HEK293 (cell line): ENCODE measurements around the gene DNM1L.
A peak's percentile ranks its signal among the peaks of the same experiment; 100 is the strongest.

Experiments used
- CTCF ChIA-PET: fragments of 350-600 bp; formaldehyde crosslinking; extraction: SDS; loops from one replicate; lab custom pipeline; 2021; ENCODE audit warnings: antibody characterized with exemption; lab: Yijun Ruan, JAX
- POLR2A ChIA-PET: fragments of 300-600 bp; formaldehyde crosslinking; extraction: SDS; loops from one replicate; lab custom pipeline; 2020; ENCODE audit warnings: antibody characterized with exemption, inconsistent platforms; lab: Yijun Ruan, JAX
- H3K27ac ChIP-seq: fragments of 200-500 bp; sonication (Bioruptor generic); 2 replicates; pipeline ENCODE4 v1.5.1; 2014; ENCODE audit warnings: low read depth, low read length, control low read depth, inconsistent platforms; ENCODE audit errors: extremely low read depth
- H3K36me3 ChIP-seq, 2 experiments: fragments of 200-500 bp in 1 of 2; sonication (Bioruptor generic) in 1 of 2; 1 replicate in 1 of 2; 2 replicates in 1 of 2; pipeline ENCODE4 v1.5.1; 2014 to 2017; ENCODE audit warnings: inconsistent platforms in 2 of 2, low read length in 2 of 2; ENCODE audit not compliant: control insufficient read depth in 2 of 2, insufficient read depth in 1 of 2
- H3K4me1 ChIP-seq: fragments of 200-500 bp; sonication (Bioruptor generic); 2 replicates; pipeline ENCODE4 v1.5.1; 2014; ENCODE audit warnings: mild to moderate bottlenecking, low read length, inconsistent platforms; ENCODE audit not compliant: control insufficient read depth, insufficient read depth
- H3K4me3 ChIP-seq: 2 replicates; pipeline ENCODE4 v1.5.1; 2011; ENCODE audit warnings: low read depth, mild to moderate bottlenecking, control low read depth, low read length, moderate library complexity
- H3K9me3 ChIP-seq: fragments of 200-500 bp; sonication (Bioruptor generic); 2 replicates; pipeline ENCODE4 v1.5.1; 2014; ENCODE audit warnings: low read depth, low read length, inconsistent platforms; ENCODE audit not compliant: control insufficient read depth, insufficient read depth
- PBX3 ChIP-seq: sonication (generic); formaldehyde crosslinking; IDR thresholded peaks from 2 replicates; pipeline ENCODE4 v1.8.1; 2022; ENCODE audit warnings: mild to moderate bottlenecking, moderate library complexity, missing genetic modification reagents
- ZBTB1 ChIP-seq: fragments of 450-650 bp; formaldehyde crosslinking; IDR thresholded peaks from 2 replicates; pipeline ENCODE4 v1.5.1; 2016; ENCODE audit warnings: missing biosample characterization, missing genetic modification characterization
- ZFHX2 ChIP-seq: fragments of 450-650 bp; formaldehyde crosslinking; conservative IDR thresholded peaks from 2 replicates; pipeline ENCODE4 v1.5.1; 2016; ENCODE audit warnings: missing biosample characterization, missing genetic modification characterization
- ZNF133 ChIP-seq: fragments of 450-650 bp; formaldehyde crosslinking; IDR thresholded peaks from 2 replicates; pipeline ENCODE4 v1.5.1; 2016; ENCODE audit warnings: missing biosample characterization, missing genetic modification characterization
- ZNF155 ChIP-seq: fragments of 450-650 bp; formaldehyde crosslinking; IDR thresholded peaks from 2 replicates; pipeline ENCODE4 v1.5.1; 2016; ENCODE audit warnings: missing biosample characterization, missing genetic modification characterization
- ZNF548 ChIP-seq: fragments of 450-650 bp; formaldehyde crosslinking; IDR thresholded peaks from 2 replicates; pipeline ENCODE4 v1.5.1; 2016; ENCODE audit warnings: missing biosample characterization, missing genetic modification characterization
- ZNF701 ChIP-seq: fragments of 450-650 bp; formaldehyde crosslinking; IDR thresholded peaks from 2 replicates; pipeline ENCODE4 v1.5.1; 2016; ENCODE audit warnings: missing biosample characterization, missing genetic modification characterization
- ZSCAN23 ChIP-seq: fragments of 450-650 bp; formaldehyde crosslinking; IDR thresholded peaks from 2 replicates; pipeline ENCODE4 v1.5.1; 2016; ENCODE audit warnings: missing biosample characterization, missing genetic modification characterization
- ZSCAN5A ChIP-seq: fragments of 450-650 bp; formaldehyde crosslinking; IDR thresholded peaks from 2 replicates; pipeline ENCODE4 v1.5.1; 2016; ENCODE audit warnings: missing biosample characterization, missing genetic modification characterization
- TF ChIP-seq, protein P1 (sequence below): fragments of 450-650 bp; formaldehyde crosslinking; IDR thresholded peaks from 2 replicates; pipeline ENCODE4 v1.5.1; 2016; ENCODE audit warnings: missing biosample characterization, missing genetic modification characterization
- TF ChIP-seq, protein P2 (sequence below): fragments of 450-650 bp; formaldehyde crosslinking; IDR thresholded peaks from 2 replicates; pipeline ENCODE4 v1.5.1; 2017; ENCODE audit warnings: missing biosample characterization, missing genetic modification characterization

Gene DNM1L

DNA sequence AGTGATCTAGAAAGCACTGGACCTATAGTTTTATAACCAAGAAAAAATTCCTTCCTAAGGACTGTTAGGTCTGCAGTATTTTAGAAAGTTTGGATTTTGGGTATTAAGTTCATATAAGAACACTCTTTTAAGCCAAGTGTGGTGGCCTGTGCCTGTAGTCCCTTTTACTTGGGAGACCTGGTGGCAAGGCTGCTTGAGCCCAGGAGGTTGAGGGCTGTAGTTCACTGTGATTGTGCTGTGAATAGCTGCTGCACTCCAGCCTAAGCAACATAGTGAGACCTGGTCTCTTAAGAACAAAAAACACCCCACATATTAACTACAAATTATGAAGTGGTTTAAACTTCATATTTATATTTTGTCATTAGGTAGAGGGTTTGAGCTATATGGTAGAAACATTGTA, 9.7 kb downstream of the DNM1L start (continued):
- TF ChIP-seq, protein P1, sequence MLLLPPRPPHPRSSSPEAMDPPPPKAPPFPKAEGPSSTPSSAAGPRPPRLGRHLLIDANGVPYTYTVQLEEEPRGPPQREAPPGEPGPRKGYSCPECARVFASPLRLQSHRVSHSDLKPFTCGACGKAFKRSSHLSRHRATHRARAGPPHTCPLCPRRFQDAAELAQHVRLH (tag by site-specific recombination): no peak
- TF ChIP-seq ZNF155 (tag by site-specific recombination) (no peak), ZBTB1 (tag by site-specific recombination) (no peak)

DNA sequence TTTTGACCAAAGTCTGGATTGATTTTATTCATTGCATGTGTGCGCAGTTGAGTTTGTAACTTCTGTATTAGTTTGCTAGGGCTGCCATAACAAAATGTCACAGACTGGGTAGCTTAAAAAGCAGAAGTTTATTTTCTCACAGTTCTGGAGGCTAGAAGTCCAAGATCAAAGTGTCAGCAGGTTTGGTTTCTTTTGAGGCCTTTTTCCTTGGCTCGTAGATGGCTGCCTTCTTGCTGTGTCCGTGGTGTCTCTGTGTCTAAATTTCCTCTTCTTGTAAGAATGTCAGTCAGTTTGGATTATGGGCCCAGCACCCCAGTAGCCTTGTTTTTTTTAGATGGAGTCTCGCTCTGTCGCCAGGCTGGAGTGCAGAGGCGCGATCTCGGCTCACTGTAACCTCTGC, 11.8 kb downstream of the DNM1L start:
- TF ChIP-seq ZNF548 (tag by site-specific recombination) (peak; percentile 95), ZSCAN23 (no peak)
- peaks cover 10% of the 10 kb centered on the region; the same call in 1 of the 2 replicates for H3K4me1 ChIP-seq
- CTCF ChIA-PET: no interaction called here
- POLR2A ChIA-PET: interaction anchor here (1.8 kb wide), 1 partner anchor 12 kb away, joined by 6 read pairs; the partner anchor contains the start of gene DNM1L
- H3K4me3 ChIP-seq: no peak overlapping the region
- no peak overlapping the region for H3K27ac ChIP-seq
- H3K9me3 ChIP-seq: no peaks in the 10 kb centered on the region
- peaks cover 7 to 9% of the 10 kb centered on the region in 2 experiments; a peak in 2 of 3 replicates for H3K36me3 ChIP-seq

GRCh38 chr12:32692358-32692757, 13.3 kb downstream of the DNM1L start:
- Histone ChIP-seq H3K36me3 (peaks cover 3 to 7% of the 10 kb centered on the region in 2 experiments; a peak in 2 of 3 replicates), H3K4me3 (no peak overlapping the region), H3K27ac (no peak overlapping the region), H3K9me3 (no peaks in the 10 kb centered on the region), H3K4me1 (peaks cover 15% of the 10 kb centered on the region)
- ChIA-PET CTCF (interaction anchor here (1.1 kb wide), 1 partner anchor 9 kb away, joined by 3 read pairs; no protein-coding TSS in a partner anchor), POLR2A (interaction anchor here (0.6 kb wide), 1 partner anchor 255 kb away, joined by 3 read pairs; no protein-coding TSS in a partner anchor)
- TF ChIP-seq, protein P2, sequence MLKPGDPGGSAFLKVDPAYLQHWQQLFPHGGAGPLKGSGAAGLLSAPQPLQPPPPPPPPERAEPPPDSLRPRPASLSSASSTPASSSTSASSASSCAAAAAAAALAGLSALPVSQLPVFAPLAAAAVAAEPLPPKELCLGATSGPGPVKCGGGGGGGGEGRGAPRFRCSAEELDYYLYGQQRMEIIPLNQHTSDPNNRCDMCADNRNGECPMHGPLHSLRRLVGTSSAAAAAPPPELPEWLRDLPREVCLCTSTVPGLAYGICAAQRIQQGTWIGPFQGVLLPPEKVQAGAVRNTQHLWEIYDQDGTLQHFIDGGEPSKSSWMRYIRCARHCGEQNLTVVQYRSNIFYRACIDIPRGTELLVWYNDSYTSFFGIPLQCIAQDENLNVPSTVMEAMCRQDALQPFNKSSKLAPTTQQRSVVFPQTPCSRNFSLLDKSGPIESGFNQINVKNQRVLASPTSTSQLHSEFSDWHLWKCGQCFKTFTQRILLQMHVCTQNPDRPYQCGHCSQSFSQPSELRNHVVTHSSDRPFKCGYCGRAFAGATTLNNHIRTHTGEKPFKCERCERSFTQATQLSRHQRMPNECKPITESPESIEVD (tag by site-specific recombination): no peak
- TF ChIP-seq PBX3 (CRISPR knock-in tag): no peak

DNA sequence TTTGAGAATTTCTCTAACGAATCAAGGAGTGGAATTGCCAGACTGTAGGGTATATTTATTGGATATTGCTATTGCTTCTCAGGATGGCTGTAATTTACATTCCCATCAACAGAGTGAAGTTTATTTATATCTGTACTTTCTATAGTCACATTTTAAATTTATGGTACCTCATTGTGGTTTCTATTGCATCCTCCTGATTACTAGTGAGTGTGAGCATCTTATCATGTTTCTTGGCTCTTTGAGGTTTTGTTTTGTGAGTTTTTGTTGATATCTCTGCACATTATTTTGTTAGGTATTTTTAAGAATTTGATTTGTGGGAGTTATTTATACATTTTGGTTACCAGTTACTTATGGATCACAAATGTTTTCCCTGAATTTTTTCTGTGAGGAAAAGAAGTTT, 13.9 kb downstream of the DNM1L start:
- CTCF ChIA-PET: no interaction called here

More for the DNA sequence above, 13.9 kb downstream of the DNM1L start:
- H3K27ac ChIP-seq: no peak overlapping the region
- peaks cover 19% of the 10 kb centered on the region for H3K4me1 ChIP-seq
- H3K4me3 ChIP-seq: no peak overlapping the region
- no peaks in the 10 kb centered on the region for H3K9me3 ChIP-seq
- TF ChIP-seq ZNF701 (tag by site-specific recombination) (no peak), ZSCAN5A (tag by site-specific recombination) (no peak), ZNF133 (tag by site-specific recombination) (no peak), ZFHX2 (no peak)
- TF ChIP-seq, protein P2 (tag by site-specific recombination): 0 out of 2 replicates have a peak, but pooled peaks have one; percentile 22
- H3K36me3 ChIP-seq: peaks cover 3 to 7% of the 10 kb centered on the region in 2 experiments; a peak in 2 of 3 replicates
- POLR2A ChIA-PET: interaction anchor here (0.6 kb wide), 1 partner anchor 256 kb away, joined by 3 read pairs; no protein-coding TSS in a partner anchor
